Calu3 (cell line): Measurements from ENCODE around the gene MTG1. TPM values are rescaled to one million over a fixed set of nuclear protein-coding genes. Genes with fewer than 3 reads are reported as not detected.
"Not testable (repeated sequence)": the region's sequence is repeated elsewhere in the genome, so short reads cannot be mapped to it uniquely, and the experiment has no call there.

ENCODE experiments used
- BruUV-seq: library from RNA; stranded (reverse); fragments of 400-500 nt; replicated peaks from 2 replicates; lab custom pipeline; 2021; lab: Mats Ljungman, UMichigan
- CTCF ChIA-PET: fragments of 300-600 bp; sonication (Branson Sonifier 250); formaldehyde crosslinking; loops from one replicate; lab custom pipeline; 2022; ENCODE audit warnings: antibody characterized with exemption; lab: Charles Lee
- DNase-seq: peaks from one replicate; pipeline ENCODE4 v3.0.0; 2022
- H3K27ac Mint-ChIP-seq: one replicate; pipeline ENCODE4 v1.8.0; 2022; ENCODE audit warnings: mixed read lengths; ENCODE audit not compliant: unreplicated experiment
- H3K27me3 Mint-ChIP-seq: one replicate; pipeline ENCODE4 v1.8.0; 2022; ENCODE audit warnings: mixed read lengths; ENCODE audit not compliant: unreplicated experiment
- H3K36me3 Mint-ChIP-seq: one replicate; pipeline ENCODE4 v1.8.0; 2022; ENCODE audit warnings: mild to moderate bottlenecking, moderate library complexity, mixed read lengths; ENCODE audit not compliant: insufficient read depth, unreplicated experiment
- H3K4me1 Mint-ChIP-seq: one replicate; pipeline ENCODE4 v1.8.0; 2022; ENCODE audit warnings: mild to moderate bottlenecking, low read depth, mixed read lengths; ENCODE audit not compliant: unreplicated experiment
- H3K4me3 Mint-ChIP-seq: one replicate; pipeline ENCODE4 v1.8.0; 2022; ENCODE audit warnings: mild to moderate bottlenecking, low read depth, moderate library complexity, mixed read lengths; ENCODE audit not compliant: unreplicated experiment
- H3K9me3 Mint-ChIP-seq: one replicate; pipeline ENCODE4 v1.8.0; 2022; ENCODE audit warnings: low read depth, mixed read lengths; ENCODE audit not compliant: unreplicated experiment
- CTCF ChIP-seq: fragments of 200-600 bp; IDR thresholded peaks from one replicate; pipeline ENCODE4 v1.8.0; 2022; ENCODE audit warnings: antibody characterized with exemption; ENCODE audit not compliant: unreplicated experiment
- intact Hi-C: fragments of 100-400 bp; cut with micrococcal nuclease; formaldehyde crosslinking; loops from one replicate; pipeline ENCODE4 v1.10.0; 2022; ENCODE audit not compliant: unreplicated experiment
- total RNA-seq: library from RNA; stranded (reverse); gene quantifications from 2 replicates; pipeline ENCODE4 v1.2.3, GENCODE V29; 2022

MTG1 gene
- total RNA-seq, 1 experiment from 2014 or later, result 39.5 TPM

GRCh38 chr10:133465191-133465949, 71.4 kb downstream of the MTG1 start:
- CTCF ChIA-PET, result no interaction called here
- Mint-ChIP-seq H3K27ac (no peak overlapping the region), H3K27me3 (no peaks in the 10 kb centered on the region), H3K4me3 (no peak overlapping the region), H3K4me1 (no peaks in the 10 kb centered on the region), H3K36me3 (peaks cover 5% of the 10 kb centered on the region), H3K9me3 (peaks cover 7% of the 10 kb centered on the region)
- intact Hi-C loops, result no loop called here
- BruUV-seq, result no TSS peak
- no peak for TF ChIP-seq CTCF
- DNase-seq, result no peak

GRCh38 chr10:133465950-133466474, 72.1 kb downstream of the MTG1 start:
- Mint-ChIP-seq H3K36me3 (peaks cover 5% of the 10 kb centered on the region), H3K9me3 (peaks cover 7% of the 10 kb centered on the region), H3K27ac (no peak overlapping the region), H3K4me3 (no peak overlapping the region), H3K4me1 (no peaks in the 10 kb centered on the region), H3K27me3 (no peaks in the 10 kb centered on the region)
- no peak for DNase-seq
- BruUV-seq, result no TSS peak
- CTCF ChIA-PET, result no interaction called here
- no peak for TF ChIP-seq CTCF
- intact Hi-C loops, result no loop called here

GRCh38 chr10:133466683-133467275, 72.8 kb downstream of the MTG1 start:
- Mint-ChIP-seq H3K27me3 (no peaks in the 10 kb centered on the region), H3K4me3 (no peak overlapping the region), H3K36me3 (peaks cover 5% of the 10 kb centered on the region), H3K9me3 (peaks cover 3% of the 10 kb centered on the region), H3K27ac (no peak overlapping the region), H3K4me1 (no peaks in the 10 kb centered on the region)
- intact Hi-C loops, result no loop called here
- CTCF ChIA-PET, result no interaction called here
- no peak for DNase-seq
- no peak for TF ChIP-seq CTCF
- BruUV-seq, result no TSS peak

- BruUV-seq, result no TSS peak
- no peaks in the 10 kb centered on the region for H3K4me1 Mint-ChIP-seq
- no peak overlapping the region for H3K27ac Mint-ChIP-seq
- no peak for DNase-seq
- CTCF ChIA-PET, result no interaction called here
- H3K27me3 Mint-ChIP-seq, result no peaks in the 10 kb centered on the region
- no peak for TF ChIP-seq CTCF
- H3K9me3 Mint-ChIP-seq, result peaks cover 3% of the 10 kb centered on the region
- no peak overlapping the region for H3K4me3 Mint-ChIP-seq
- intact Hi-C loops, result no loop called here
- peaks cover 5% of the 10 kb centered on the region for H3K36me3 Mint-ChIP-seq
Measured at GRCh38 chr10:133467286-133467911, 73.4 kb downstream of the MTG1 start.

- H3K36me3 Mint-ChIP-seq, H3K27me3 Mint-ChIP-seq, H3K4me3 Mint-ChIP-seq, CTCF ChIA-PET, BruUV-seq, DNase-seq, H3K27ac Mint-ChIP-seq, H3K4me1 Mint-ChIP-seq, H3K9me3 Mint-ChIP-seq, intact Hi-C loops: not testable (repeated sequence)
Measured at GRCh38 chr10:133469205-133469604, 75.2 kb downstream of the MTG1 start.
